GM12874 (cell line): ENCODE results near the gene SLC9A2.

ENCODE experiments used
- CTCF ChIP-seq: IDR thresholded peaks from 2 replicates; pipeline ENCODE4 v1.5.1; 2011; ENCODE audit warnings: low read depth, mild to moderate bottlenecking, control low read depth, low read length, moderate library complexity; ENCODE audit not compliant: insufficient read depth

SLC9A2 gene

GRCh38 chr2:102754456-102755145, 135.2 kb downstream of the SLC9A2 start:
- no peak for TF ChIP-seq CTCF

- TF ChIP-seq CTCF = no peak
Observed at GRCh38 chr2:102755284-102755683, 135.9 kb downstream of the SLC9A2 start.

GRCh38 chr2:102758439-102758838, 139.1 kb downstream of the SLC9A2 start:
- no peak for TF ChIP-seq CTCF
